ENCODE results near the gene TCEAL9. TPM values are rescaled to one million over a fixed set of nuclear protein-coding genes. Genes with fewer than 3 reads are reported as not detected.
A peak's percentile ranks its signal among the peaks of the same experiment; 100 is the strongest.

Gene TCEAL9
- total RNA-seq, 6 experiments from 2014 or later: 2.5 to 14.3 (median 9.1) TPM

DNA sequence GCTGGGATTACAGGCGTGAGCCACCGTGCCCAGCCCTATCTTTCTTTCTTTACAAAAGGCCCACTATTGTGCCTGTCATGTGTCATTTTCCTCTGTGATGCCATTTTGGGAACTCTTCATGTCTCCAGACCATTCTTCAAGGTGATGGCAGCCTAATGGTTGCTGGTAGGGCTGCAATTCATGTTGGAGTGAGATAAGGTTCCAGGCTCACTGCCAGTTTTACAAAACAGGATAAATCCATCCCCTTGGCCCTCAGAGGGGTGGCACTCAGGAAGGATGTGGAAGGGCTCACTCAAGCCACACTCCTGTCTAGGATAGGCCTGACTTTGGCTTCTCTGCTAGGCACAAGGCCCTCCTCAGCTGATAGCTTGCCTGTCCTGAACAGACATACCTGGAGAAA, 3.8 kb downstream of the TCEAL9 start:
- intact Hi-C loops (cut with DNase I): no loop called here
- WGBS (ENCODE audit: insufficient coverage, low coverage, low lambda C conversion rate, missing lambda C conversion rate): 57% methylated on average over 1 of the region's 2 CpGs
- no peaks in the 10 kb centered on the region for H3K36me3 ChIP-seq
- no peaks in the 10 kb centered on the region for H3K9me3 ChIP-seq
- TF ChIP-seq CTCF (IDR thresholded peaks at IDR 0.05) (no peak), POLR2A (IDR thresholded peaks at IDR 0.05) (no peak)
- DNase-seq: no peak
- ATAC-seq: no peak
- H3K4me3 ChIP-seq: no peak overlapping the region
- peaks cover 0 to under 1% of the 10 kb centered on the region in 2 donors for H3K27me3 ChIP-seq
- no peaks in the 10 kb centered on the region for H3K4me1 ChIP-seq
- H3K27ac ChIP-seq: no peak overlapping the region

DNA sequence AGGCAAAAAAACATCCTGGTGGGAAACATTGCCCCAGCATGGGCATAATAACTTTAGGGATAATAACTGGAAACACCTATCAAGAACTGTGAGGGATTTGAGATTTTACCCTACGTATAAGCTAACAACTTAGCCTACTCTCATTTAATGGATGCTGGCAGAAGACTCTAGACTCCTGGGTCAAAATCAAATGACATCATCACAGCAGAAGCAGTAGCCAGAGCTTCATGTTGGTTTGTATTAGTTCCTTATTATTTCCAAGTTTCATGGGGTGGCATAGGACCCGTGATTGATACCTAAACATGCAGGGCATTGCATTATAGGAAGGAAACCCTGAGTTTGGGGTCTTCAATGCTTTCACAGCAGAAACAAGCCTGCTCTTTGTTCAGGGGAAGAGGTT, 4.6 kb downstream of the TCEAL9 start:
- Histone ChIP-seq H3K4me3 (no peak overlapping the region), H3K36me3 (no peaks in the 10 kb centered on the region), H3K27me3 (peaks cover 0 to 8% of the 10 kb centered on the region in 2 donors), H3K4me1 (no peaks in the 10 kb centered on the region), H3K27ac (no peak overlapping the region), H3K9me3 (no peaks in the 10 kb centered on the region)
- intact Hi-C loops (cut with DNase I): no loop called here
- TF ChIP-seq CTCF (IDR thresholded peaks at IDR 0.05) (no peak), POLR2A (IDR thresholded peaks at IDR 0.05) (no peak)
- DNase-seq (no peak), ATAC-seq (no peak)
- 31% methylated on average over 2 of the region's 2 CpGs for WGBS (ENCODE audit: insufficient coverage, low coverage, low lambda C conversion rate, missing lambda C conversion rate)

GRCh38 chrX:103361798-103362197, 5.5 kb downstream of the TCEAL9 start:
- Histone ChIP-seq H3K4me3 (no peak overlapping the region), H3K9me3 (no peaks in the 10 kb centered on the region), H3K4me1 (no peaks in the 10 kb centered on the region), H3K27me3 (peaks cover 0 to 8% of the 10 kb centered on the region in 2 donors), H3K27ac (no peak overlapping the region), H3K36me3 (no peaks in the 10 kb centered on the region)
- intact Hi-C loops (cut with DNase I): no loop called here
- TF ChIP-seq CTCF (IDR thresholded peaks at IDR 0.05) (no peak), POLR2A (IDR thresholded peaks at IDR 0.05) (no peak)
- 10% methylated on average over 1 of the region's 1 CpG for WGBS (ENCODE audit: insufficient coverage, low coverage, low lambda C conversion rate, missing lambda C conversion rate)
- DNase-seq (no peak), ATAC-seq (no peak)

- TF ChIP-seq POLR2A (IDR thresholded peaks at IDR 0.05) (no peak), CTCF (IDR thresholded peaks at IDR 0.05) (no peak)
- DNase-seq (no peak), ATAC-seq (peak in 1 of 4 donors; percentile 79)
- Histone ChIP-seq H3K36me3 (no peaks in the 10 kb centered on the region), H3K4me1 (no peaks in the 10 kb centered on the region), H3K27ac (no peak overlapping the region), H3K9me3 (no peaks in the 10 kb centered on the region), H3K4me3 (no peak overlapping the region), H3K27me3 (peaks cover 0 to 8% of the 10 kb centered on the region in 2 donors)
- intact Hi-C loops (cut with DNase I): no loop called here
- 13% methylated on average over 1 of the region's 1 CpG for whole genome bisulfite sequencing (ENCODE audit: insufficient coverage, low coverage, low lambda C conversion rate, missing lambda C conversion rate)
Observed at GRCh38 chrX:103362474-103362873, 6.2 kb downstream of the TCEAL9 start.

DNA sequence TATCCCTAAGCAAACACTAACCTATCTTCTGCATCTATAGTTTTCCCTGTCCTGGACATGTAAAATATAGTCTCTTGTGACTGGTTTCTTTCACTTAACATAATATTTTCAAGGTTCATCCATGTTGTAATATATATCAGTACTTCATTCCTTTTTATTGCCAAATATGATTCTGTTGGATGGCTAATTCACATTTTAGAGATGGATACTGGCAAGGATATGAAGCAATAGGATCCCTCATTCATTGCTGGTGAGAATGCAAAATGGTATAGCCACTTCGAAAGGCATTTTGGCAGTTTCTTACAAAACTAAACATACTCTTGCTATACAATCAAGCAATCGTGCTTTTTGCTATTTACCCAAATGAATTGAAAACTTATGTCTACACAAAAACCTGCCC, 6.7 kb downstream of the TCEAL9 start:
- peaks cover 0 to 8% of the 10 kb centered on the region in 2 donors for H3K27me3 ChIP-seq
- H3K9me3 ChIP-seq: no peaks in the 10 kb centered on the region
- no peaks in the 10 kb centered on the region for H3K4me1 ChIP-seq
- H3K4me3 ChIP-seq: no peak overlapping the region
- no peak for DNase-seq
- ATAC-seq: no peak
- H3K36me3 ChIP-seq: no peaks in the 10 kb centered on the region
- 81% methylated on average over 2 of the region's 2 CpGs for WGBS (ENCODE audit: insufficient coverage, low coverage, low lambda C conversion rate, missing lambda C conversion rate)
- TF ChIP-seq POLR2A (IDR thresholded peaks at IDR 0.05): no peak
- no peak for TF ChIP-seq CTCF (IDR thresholded peaks at IDR 0.05)
- intact Hi-C loops (cut with DNase I): no loop called here
- H3K27ac ChIP-seq: no peak overlapping the region

Measured in right lobe of liver (tissue), 6 donors.